Measurements from ENCODE around the gene GEMIN4. TPM values are rescaled to one million over a fixed set of nuclear protein-coding genes. Genes with fewer than 3 reads are reported as not detected.
A peak's percentile ranks its signal among the peaks of the same experiment; 100 is the strongest.

GEMIN4 gene
- total RNA-seq, 1 donor from 2014 or later, result 11.2 TPM

GRCh38 chr17:742147-742793, 9.8 kb downstream of the GEMIN4 start:
- intact Hi-C loops (cut with DNase I), result no loop called here

DNA sequence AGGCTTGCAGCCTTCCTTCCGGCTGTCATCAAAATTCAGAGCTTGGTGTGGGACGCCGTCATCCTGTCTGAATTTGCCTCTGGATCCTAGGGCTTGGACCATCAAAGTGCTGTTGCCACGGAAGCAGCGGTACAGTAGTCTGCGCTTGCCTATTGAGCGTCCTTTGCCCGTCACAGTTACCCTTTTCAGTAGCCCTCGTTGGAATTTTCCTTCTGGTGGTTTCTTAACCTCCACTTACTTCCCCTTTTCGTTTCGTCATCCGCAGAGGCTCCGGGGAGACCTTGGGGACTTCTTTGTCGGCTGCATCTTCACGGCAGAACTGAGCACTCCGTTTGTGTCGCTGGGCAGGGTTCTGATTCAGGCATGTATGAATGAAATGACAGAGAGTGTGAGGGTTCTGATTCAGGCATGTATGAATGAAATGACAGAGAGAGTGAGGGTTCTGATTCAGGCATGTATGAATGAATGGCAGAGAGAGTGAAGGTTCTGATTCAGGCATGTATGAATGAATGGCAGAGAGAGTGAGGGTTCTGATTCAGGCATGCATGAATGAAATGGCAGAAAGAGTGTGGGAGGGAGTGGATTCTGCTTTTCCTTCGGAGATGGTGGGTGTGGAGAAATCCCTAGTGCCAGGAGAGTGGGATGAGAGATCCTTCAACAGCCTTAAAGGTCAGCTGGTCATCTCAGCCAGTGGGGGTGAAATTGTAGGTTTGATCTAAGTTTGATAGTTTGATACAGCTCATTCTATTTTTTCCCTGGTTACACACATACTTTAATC, 11.6 kb downstream of the GEMIN4 start:
- Histone ChIP-seq H3K36me3 (peaks cover 32 to 42% of the 10 kb centered on the region in 2 donors), H3K4me3 (no peak overlapping the region), H3K27ac (no peak overlapping the region), H3K9me3 (no peaks in the 10 kb centered on the region), H3K27me3 (no peaks in the 10 kb centered on the region), H3K4me1 (no peaks in the 10 kb centered on the region)
- TF ChIP-seq CTCF (IDR thresholded peaks at IDR 0.05), result no peak
- no peak for DNase-seq (ENCODE audit: low spot score in 2 of 2)
- intact Hi-C loops (cut with DNase I), result no loop called here

More at GRCh38 chr17:742147-742793, 9.8 kb downstream of the GEMIN4 start:
- H3K36me3 ChIP-seq, result peaks cover 50 to 60% of the 10 kb centered on the region in 2 donors
- DNase-seq (ENCODE audit: low spot score in 2 of 2), result no peak
- no peak for TF ChIP-seq CTCF (IDR thresholded peaks at IDR 0.05)
- no peaks in the 10 kb centered on the region for H3K4me1 ChIP-seq
- no peaks in the 10 kb centered on the region for H3K9me3 ChIP-seq
- no peak overlapping the region for H3K27ac ChIP-seq
- no peak overlapping the region for H3K4me3 ChIP-seq
- no peaks in the 10 kb centered on the region for H3K27me3 ChIP-seq

DNA sequence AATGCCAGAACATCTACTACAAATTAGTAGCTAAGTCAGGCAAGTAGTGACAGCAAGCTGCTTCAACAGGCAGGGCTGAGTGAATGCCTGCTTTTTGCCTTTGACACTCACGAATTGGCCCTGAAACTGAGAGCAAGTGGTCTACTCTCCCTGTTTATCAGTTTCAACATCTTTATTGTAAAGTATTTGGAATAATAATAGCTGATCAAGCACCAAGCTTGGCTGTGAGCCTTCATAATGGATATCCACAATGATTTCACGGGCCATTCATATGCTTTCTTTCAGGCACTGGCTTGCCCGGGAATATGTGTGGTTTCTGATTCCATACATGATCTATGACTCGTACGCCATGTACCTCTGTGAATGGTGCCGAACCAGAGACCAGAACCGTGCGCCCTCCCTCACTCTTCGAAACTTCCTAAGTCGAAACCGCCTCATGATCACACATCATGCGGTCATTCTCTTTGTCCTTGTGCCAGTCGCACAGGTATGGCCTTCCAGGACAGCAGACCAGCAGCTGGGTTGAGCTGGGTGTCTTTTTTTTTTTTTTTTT, 14.4 kb downstream of the GEMIN4 start:
- intact Hi-C loops (cut with DNase I), result no loop called here
- Histone ChIP-seq H3K36me3 (peaks cover 11 to 16% of the 10 kb centered on the region in 2 donors), H3K4me3 (no peak overlapping the region), H3K27me3 (no peaks in the 10 kb centered on the region), H3K9me3 (no peaks in the 10 kb centered on the region), H3K27ac (no peak overlapping the region), H3K4me1 (peaks cover 0 to 6% of the 10 kb centered on the region in 2 donors)
- DNase-seq (ENCODE audit: low spot score in 2 of 2), result no peak
- no peak for TF ChIP-seq CTCF (IDR thresholded peaks at IDR 0.05)

GRCh38 chr17:733743-734142, 18.3 kb downstream of the GEMIN4 start:
- Histone ChIP-seq H3K36me3 (no peaks in the 10 kb centered on the region), H3K27me3 (no peaks in the 10 kb centered on the region), H3K27ac (peak overlapping the region in 1 of 2 donors; percentile 71), H3K4me3 (peak overlapping the region; percentile 80 to 94), H3K4me1 (peaks cover 7 to 14% of the 10 kb centered on the region in 2 donors), H3K9me3 (no peaks in the 10 kb centered on the region)
- intact Hi-C loops (cut with DNase I), result no loop called here
- DNase-seq (ENCODE audit: low spot score in 2 of 2), result no peak
- TF ChIP-seq CTCF (IDR thresholded peaks at IDR 0.05), result no peak

- DNase-seq (ENCODE audit: low spot score in 2 of 2), result no peak
- Histone ChIP-seq H3K9me3 (no peaks in the 10 kb centered on the region), H3K27ac (peak overlapping the region; percentile 71 to 74), H3K36me3 (no peaks in the 10 kb centered on the region), H3K27me3 (no peaks in the 10 kb centered on the region), H3K4me1 (peaks cover 7 to 14% of the 10 kb centered on the region in 2 donors), H3K4me3 (peak overlapping the region; percentile 80 to 94)
- no peak for TF ChIP-seq CTCF (IDR thresholded peaks at IDR 0.05)
- intact Hi-C loops (cut with DNase I), result no loop called here
Measured at GRCh38 chr17:732902-733720, 19.0 kb downstream of the GEMIN4 start.

Measured in ascending aorta (tissue), 2 donors.